ENCODE data around the gene DPAGT1. TPM values are rescaled to one million over a fixed set of nuclear protein-coding genes. Genes with fewer than 3 reads are reported as not detected.

Gene DPAGT1
- total and polyA plus RNA-seq, 2 donors, result 9.6 to 22.4 TPM

GRCh38 chr11:119092880-119093842, 8.5 kb downstream of the DPAGT1 start:
- H3K27ac ChIP-seq (ENCODE audit: low read depth in 1 of 2, low read length in 1 of 2), result peak overlapping the region; percentile 37 to 88
- no peaks in the 10 kb centered on the region for H3K27me3 ChIP-seq (ENCODE audit: control insufficient read depth in 2 of 2, insufficient read depth in 1 of 2, low read length in 1 of 2)
- H3K36me3 ChIP-seq (ENCODE audit: control insufficient read depth in 2 of 2, insufficient read depth in 2 of 2, low read length in 1 of 2), result peaks cover 18 to 55% of the 10 kb centered on the region in 2 donors
- peak overlapping the region; percentile 59 to 85 for H3K4me3 ChIP-seq (ENCODE audit: low read length in 2 of 2)
- H3K9me3 ChIP-seq (ENCODE audit: control insufficient read depth in 2 of 2, insufficient read depth in 1 of 2, low read length in 1 of 2), result peaks cover 1 to 3% of the 10 kb centered on the region in 2 donors
- DNase-seq (ENCODE audit: low read depth in 6 of 9, low spot score in 9 of 9), result no peak
- peaks cover 21 to 34% of the 10 kb centered on the region in 2 donors for H3K4me1 ChIP-seq (ENCODE audit: control insufficient read depth in 2 of 2, insufficient read depth in 2 of 2, low read length in 2 of 2)
- 66% methylated on average over 12 of the region's 12 CpGs for WGBS

DNA sequence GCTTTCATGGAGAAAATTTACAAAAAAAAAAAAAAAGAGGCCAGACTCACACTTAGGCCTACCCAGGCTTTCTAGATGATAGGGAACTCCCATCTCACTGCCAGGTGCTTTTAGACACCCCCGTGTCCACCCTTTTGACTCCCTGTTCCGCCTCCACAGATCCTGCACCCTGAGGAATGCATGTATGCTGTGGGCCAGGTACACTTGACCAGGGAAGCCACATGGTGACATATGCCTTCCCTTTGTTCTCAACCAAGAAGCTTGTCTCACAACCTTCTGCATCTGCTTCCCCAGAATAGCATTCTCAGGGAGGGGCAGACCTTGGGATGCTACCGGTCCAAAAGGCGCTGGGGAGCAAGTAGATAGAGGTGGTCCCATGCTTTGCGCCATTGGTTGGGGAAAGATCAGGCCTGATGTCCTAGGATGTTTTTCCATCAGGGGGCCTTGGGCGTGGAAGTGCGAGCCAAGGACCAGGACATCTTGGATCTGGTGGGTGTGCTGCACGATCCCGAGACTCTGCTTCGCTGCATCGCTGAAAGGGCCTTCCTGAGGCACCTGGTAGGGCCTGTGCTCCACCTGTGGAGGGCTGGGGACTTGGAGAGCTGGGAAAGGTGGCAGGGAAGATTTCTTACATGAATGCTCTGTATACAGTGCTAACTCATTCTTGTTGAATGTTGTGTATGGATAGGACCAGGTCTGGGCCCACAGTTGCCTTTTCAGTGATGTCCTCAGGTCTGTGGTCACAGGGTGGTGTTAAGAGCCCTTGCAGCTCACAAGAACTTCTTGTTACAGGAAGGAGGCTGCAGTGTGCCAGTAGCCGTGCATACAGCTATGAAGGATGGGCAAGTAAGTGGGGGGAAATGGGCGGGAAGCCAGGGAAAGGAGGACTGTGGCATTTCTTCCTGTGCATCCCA, 9.4 kb downstream of the DPAGT1 start:
- DNase-seq (ENCODE audit: low read depth in 6 of 9, low spot score in 9 of 9), result no peak
- Histone ChIP-seq H3K27ac (ENCODE audit: low read depth in 1 of 2, low read length in 1 of 2) (peak overlapping the region; percentile 11 to 33), H3K9me3 (ENCODE audit: control insufficient read depth in 2 of 2, insufficient read depth in 1 of 2, low read length in 1 of 2) (peaks cover 1 to 3% of the 10 kb centered on the region in 2 donors), H3K27me3 (ENCODE audit: control insufficient read depth in 2 of 2, insufficient read depth in 1 of 2, low read length in 1 of 2) (no peaks in the 10 kb centered on the region), H3K4me1 (ENCODE audit: control insufficient read depth in 2 of 2, insufficient read depth in 2 of 2, low read length in 2 of 2) (peaks cover 21 to 39% of the 10 kb centered on the region in 2 donors), H3K36me3 (ENCODE audit: control insufficient read depth in 2 of 2, insufficient read depth in 2 of 2, low read length in 1 of 2) (peaks cover 10 to 46% of the 10 kb centered on the region in 2 donors), H3K4me3 (ENCODE audit: low read length in 2 of 2) (peak overlapping the region; percentile 59 to 85)
- 91% methylated on average over 13 of the region's 13 CpGs for WGBS

DNA sequence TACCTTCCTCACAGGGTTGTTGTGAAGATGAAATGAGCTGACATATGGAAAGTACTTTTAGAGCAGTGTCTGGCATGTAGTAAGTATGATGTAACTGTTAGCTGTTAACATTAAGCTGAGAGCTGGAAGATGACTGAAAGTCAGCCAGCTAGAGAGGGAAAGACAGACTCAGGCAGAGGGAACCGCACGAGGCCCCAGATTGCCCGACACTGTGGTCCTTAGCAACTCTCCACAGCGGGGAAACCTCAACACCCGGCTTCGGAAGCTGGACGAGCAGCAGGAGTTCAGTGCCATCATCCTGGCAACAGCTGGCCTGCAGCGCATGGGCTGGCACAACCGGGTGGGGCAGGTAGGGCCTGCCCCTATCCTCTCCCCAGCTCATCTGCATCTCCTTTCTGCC, 10.5 kb downstream of the DPAGT1 start:
- H3K27me3 ChIP-seq (ENCODE audit: control insufficient read depth in 2 of 2, insufficient read depth in 1 of 2, low read length in 1 of 2), result no peaks in the 10 kb centered on the region
- 97% methylated on average over 9 of the region's 9 CpGs for WGBS
- peaks cover 10 to 37% of the 10 kb centered on the region in 2 donors for H3K36me3 ChIP-seq (ENCODE audit: control insufficient read depth in 2 of 2, insufficient read depth in 2 of 2, low read length in 1 of 2)
- DNase-seq (ENCODE audit: low read depth in 6 of 9, low spot score in 9 of 9), result no peak
- no peak overlapping the region for H3K4me3 ChIP-seq (ENCODE audit: low read length in 2 of 2)
- peaks cover 1 to 3% of the 10 kb centered on the region in 2 donors for H3K9me3 ChIP-seq (ENCODE audit: control insufficient read depth in 2 of 2, insufficient read depth in 1 of 2, low read length in 1 of 2)
- peaks cover 21 to 38% of the 10 kb centered on the region in 2 donors for H3K4me1 ChIP-seq (ENCODE audit: control insufficient read depth in 2 of 2, insufficient read depth in 2 of 2, low read length in 2 of 2)
- H3K27ac ChIP-seq (ENCODE audit: low read depth in 1 of 2, low read length in 1 of 2), result peak overlapping the region in 1 of 2 donors; percentile 26

DNA sequence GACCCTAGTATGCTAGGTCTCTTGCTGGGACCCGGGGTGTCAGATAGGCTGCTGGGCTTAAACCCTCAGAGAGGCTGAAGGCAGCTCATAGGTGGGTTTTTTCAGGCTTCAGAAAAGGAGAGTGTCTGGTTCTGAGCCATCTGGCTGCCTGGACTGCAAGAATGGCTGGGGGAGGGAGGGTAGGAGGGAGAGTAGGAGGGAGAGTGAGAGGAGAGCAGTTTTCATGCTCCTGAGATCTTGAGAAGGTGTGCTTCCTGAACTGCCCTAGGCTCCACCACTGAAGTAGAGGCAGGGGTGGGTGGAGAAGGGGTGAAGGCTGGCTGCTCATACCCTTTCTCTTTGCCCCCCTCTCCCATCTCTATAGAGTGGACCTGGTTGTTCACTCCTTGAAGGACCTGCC, 12.3 kb downstream of the DPAGT1 start:
- 88% methylated on average over 1 of the region's 1 CpG for WGBS
- Histone ChIP-seq H3K27me3 (ENCODE audit: control insufficient read depth in 2 of 2, insufficient read depth in 1 of 2, low read length in 1 of 2) (no peaks in the 10 kb centered on the region), H3K4me3 (ENCODE audit: low read length in 2 of 2) (no peak overlapping the region), H3K27ac (ENCODE audit: low read depth in 1 of 2, low read length in 1 of 2) (no peak overlapping the region), H3K4me1 (ENCODE audit: control insufficient read depth in 2 of 2, insufficient read depth in 2 of 2, low read length in 2 of 2) (peaks cover 23 to 45% of the 10 kb centered on the region in 2 donors), H3K36me3 (ENCODE audit: control insufficient read depth in 2 of 2, insufficient read depth in 2 of 2, low read length in 1 of 2) (peaks cover 10 to 37% of the 10 kb centered on the region in 2 donors), H3K9me3 (ENCODE audit: control insufficient read depth in 2 of 2, insufficient read depth in 1 of 2, low read length in 1 of 2) (peaks cover 0 to 3% of the 10 kb centered on the region in 2 donors)
- DNase-seq (ENCODE audit: low read depth in 6 of 9, low spot score in 9 of 9), result no peak

DNA sequence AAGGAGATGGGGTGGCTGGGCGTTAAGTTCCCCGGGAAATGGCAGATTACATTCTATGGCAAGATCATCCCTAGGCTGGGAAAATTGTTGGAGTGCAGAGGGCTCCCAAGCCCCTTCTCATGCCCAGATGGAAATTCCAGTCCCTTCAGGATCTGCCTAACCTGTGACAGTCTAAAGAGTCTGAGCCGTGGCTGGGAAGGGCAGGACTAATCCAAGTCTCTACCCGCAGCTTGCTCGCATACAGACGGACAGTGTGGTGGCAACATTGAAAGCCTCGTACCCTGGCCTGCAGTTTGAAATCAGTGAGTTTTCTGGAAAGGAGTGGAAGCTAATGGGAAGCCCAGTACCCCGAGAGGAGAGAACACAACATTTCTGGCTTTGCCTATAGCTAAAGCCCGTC, 13.2 kb downstream of the DPAGT1 start:
- peaks cover 22 to 40% of the 10 kb centered on the region in 2 donors for H3K4me1 ChIP-seq (ENCODE audit: control insufficient read depth in 2 of 2, insufficient read depth in 2 of 2, low read length in 2 of 2)

GRCh38 chr11:119087747-119088241, 13.9 kb downstream of the DPAGT1 start:
- DNase-seq (ENCODE audit: low read depth in 6 of 9, low spot score in 9 of 9), result no peak
- Histone ChIP-seq H3K4me3 (ENCODE audit: low read length in 2 of 2) (no peak overlapping the region), H3K36me3 (ENCODE audit: control insufficient read depth in 2 of 2, insufficient read depth in 2 of 2, low read length in 1 of 2) (peaks cover 5 to 23% of the 10 kb centered on the region in 2 donors), H3K4me1 (ENCODE audit: control insufficient read depth in 2 of 2, insufficient read depth in 2 of 2, low read length in 2 of 2) (peaks cover 16 to 34% of the 10 kb centered on the region in 2 donors), H3K27me3 (ENCODE audit: control insufficient read depth in 2 of 2, insufficient read depth in 1 of 2, low read length in 1 of 2) (no peaks in the 10 kb centered on the region), H3K27ac (ENCODE audit: low read depth in 1 of 2, low read length in 1 of 2) (no peak overlapping the region), H3K9me3 (ENCODE audit: control insufficient read depth in 2 of 2, insufficient read depth in 1 of 2, low read length in 1 of 2) (no peaks in the 10 kb centered on the region)
- WGBS, result 60% methylated on average over 2 of the region's 2 CpGs

More for the DNA sequence above, 13.2 kb downstream of the DPAGT1 start:
- no peak overlapping the region for H3K4me3 ChIP-seq (ENCODE audit: low read length in 2 of 2)
- WGBS, result 98% methylated on average over 9 of the region's 9 CpGs
- H3K36me3 ChIP-seq (ENCODE audit: control insufficient read depth in 2 of 2, insufficient read depth in 2 of 2, low read length in 1 of 2), result peaks cover 10 to 30% of the 10 kb centered on the region in 2 donors
- no peaks in the 10 kb centered on the region for H3K9me3 ChIP-seq (ENCODE audit: control insufficient read depth in 2 of 2, insufficient read depth in 1 of 2, low read length in 1 of 2)
- no peak overlapping the region for H3K27ac ChIP-seq (ENCODE audit: low read depth in 1 of 2, low read length in 1 of 2)
- H3K27me3 ChIP-seq (ENCODE audit: control insufficient read depth in 2 of 2, insufficient read depth in 1 of 2, low read length in 1 of 2), result no peaks in the 10 kb centered on the region
- no peak for DNase-seq (ENCODE audit: low read depth in 6 of 9, low spot score in 9 of 9)

DNA sequence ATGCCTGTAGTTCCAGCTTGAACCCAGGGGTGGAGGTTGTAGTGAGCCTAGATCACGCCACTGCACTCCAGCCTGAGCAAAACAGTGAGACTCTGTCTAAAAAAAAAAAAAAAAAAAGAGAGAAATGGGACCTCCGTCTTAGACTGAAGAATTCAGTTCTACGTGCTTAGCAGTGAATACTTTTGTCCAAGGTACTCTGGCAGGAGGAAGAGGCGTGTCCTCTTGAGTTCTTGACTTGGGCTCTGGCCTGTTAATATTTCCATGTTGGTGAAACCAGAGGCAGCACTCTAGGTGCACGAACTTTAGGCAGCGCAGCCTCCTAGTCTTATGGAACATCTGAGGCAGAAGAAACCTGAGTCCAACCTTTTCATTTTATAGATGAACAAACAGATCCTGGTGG, 14.5 kb downstream of the DPAGT1 start:
- no peak overlapping the region for H3K4me3 ChIP-seq (ENCODE audit: low read length in 2 of 2)
- no peak overlapping the region for H3K27ac ChIP-seq (ENCODE audit: low read depth in 1 of 2, low read length in 1 of 2)
- H3K36me3 ChIP-seq (ENCODE audit: control insufficient read depth in 2 of 2, insufficient read depth in 2 of 2, low read length in 1 of 2), result peaks cover 5 to 21% of the 10 kb centered on the region in 2 donors
- peaks cover 9 to 27% of the 10 kb centered on the region in 2 donors for H3K4me1 ChIP-seq (ENCODE audit: control insufficient read depth in 2 of 2, insufficient read depth in 2 of 2, low read length in 2 of 2)
- WGBS, result 89% methylated on average over 6 of the region's 6 CpGs
- H3K27me3 ChIP-seq (ENCODE audit: control insufficient read depth in 2 of 2, insufficient read depth in 1 of 2, low read length in 1 of 2), result no peaks in the 10 kb centered on the region
- DNase-seq (ENCODE audit: low read depth in 6 of 9, low spot score in 9 of 9), result no peak
- no peaks in the 10 kb centered on the region for H3K9me3 ChIP-seq (ENCODE audit: control insufficient read depth in 2 of 2, insufficient read depth in 1 of 2, low read length in 1 of 2)

- WGBS, result 3% methylated on average over 13 of the region's 13 CpGs
- no peak for DNase-seq (ENCODE audit: low read depth in 6 of 9, low spot score in 9 of 9)
- H3K4me3 ChIP-seq (ENCODE audit: low read length in 2 of 2), result peak overlapping the region; percentile 76 to 83
- peaks cover 21 to 27% of the 10 kb centered on the region in 2 donors for H3K36me3 ChIP-seq (ENCODE audit: control insufficient read depth in 2 of 2, insufficient read depth in 2 of 2, low read length in 1 of 2)
- H3K27ac ChIP-seq (ENCODE audit: low read depth in 1 of 2, low read length in 1 of 2), result peak overlapping the region; percentile 72 to 74
- no peaks in the 10 kb centered on the region for H3K9me3 ChIP-seq (ENCODE audit: control insufficient read depth in 2 of 2, insufficient read depth in 1 of 2, low read length in 1 of 2)
- H3K4me1 ChIP-seq (ENCODE audit: control insufficient read depth in 2 of 2, insufficient read depth in 2 of 2, low read length in 2 of 2), result peaks cover 8 to 23% of the 10 kb centered on the region in 2 donors
- no peaks in the 10 kb centered on the region for H3K27me3 ChIP-seq (ENCODE audit: control insufficient read depth in 2 of 2, insufficient read depth in 1 of 2, low read length in 1 of 2)
Observed at GRCh38 chr11:119085437-119085847, 16.2 kb downstream of the DPAGT1 start.

All from thymus (tissue), 11 donors.